HEK293 (cell line): Measurements from ENCODE around the gene SMAD4.

ENCODE experiments used
- CTCF ChIA-PET: fragments of 350-600 bp; formaldehyde crosslinking; extraction: SDS; loops from one replicate; lab custom pipeline; 2021; ENCODE audit warnings: antibody characterized with exemption; lab: Yijun Ruan, JAX
- POLR2A ChIA-PET: fragments of 300-600 bp; formaldehyde crosslinking; extraction: SDS; loops from one replicate; lab custom pipeline; 2020; ENCODE audit warnings: antibody characterized with exemption, inconsistent platforms; lab: Yijun Ruan, JAX
- H3K27ac ChIP-seq: fragments of 200-500 bp; sonication (Bioruptor generic); 2 replicates; pipeline ENCODE4 v1.5.1; 2014; ENCODE audit warnings: low read depth, low read length, control low read depth, inconsistent platforms; ENCODE audit errors: extremely low read depth
- H3K36me3 ChIP-seq, 2 experiments: fragments of 200-500 bp in 1 of 2; sonication (Bioruptor generic) in 1 of 2; 1 replicate in 1 of 2; 2 replicates in 1 of 2; pipeline ENCODE4 v1.5.1; 2014 to 2017; ENCODE audit warnings: inconsistent platforms in 2 of 2, low read length in 2 of 2; ENCODE audit not compliant: control insufficient read depth in 2 of 2, insufficient read depth in 1 of 2
- H3K4me1 ChIP-seq: fragments of 200-500 bp; sonication (Bioruptor generic); 2 replicates; pipeline ENCODE4 v1.5.1; 2014; ENCODE audit warnings: mild to moderate bottlenecking, low read length, inconsistent platforms; ENCODE audit not compliant: control insufficient read depth, insufficient read depth
- H3K4me3 ChIP-seq: 2 replicates; pipeline ENCODE4 v1.5.1; 2011; ENCODE audit warnings: low read depth, mild to moderate bottlenecking, control low read depth, low read length, moderate library complexity
- H3K9me3 ChIP-seq: fragments of 200-500 bp; sonication (Bioruptor generic); 2 replicates; pipeline ENCODE4 v1.5.1; 2014; ENCODE audit warnings: low read depth, low read length, inconsistent platforms; ENCODE audit not compliant: control insufficient read depth, insufficient read depth
- IKZF3 ChIP-seq: fragments of 450-650 bp; IDR thresholded peaks from 2 replicates; pipeline ENCODE4 v1.5.0; 2018; ENCODE audit warnings: missing biosample characterization, mild to moderate bottlenecking, missing genetic modification characterization, moderate library complexity
- MZF1 ChIP-seq: fragments of 450-650 bp; formaldehyde crosslinking; IDR thresholded peaks from 2 replicates; pipeline ENCODE4 v1.5.1; 2017; ENCODE audit warnings: missing biosample characterization, missing genetic modification characterization, borderline replicate concordance
- PRDM10 ChIP-seq: fragments of 450-650 bp; formaldehyde crosslinking; IDR thresholded peaks from 2 replicates; pipeline ENCODE4 v1.5.1; 2016; ENCODE audit warnings: missing biosample characterization, missing genetic modification characterization
- PRDM2 ChIP-seq: fragments of 450-650 bp; formaldehyde crosslinking; IDR thresholded peaks from 2 replicates; pipeline ENCODE4 v1.5.1; 2016; ENCODE audit warnings: missing biosample characterization, missing genetic modification characterization, borderline replicate concordance
- TSHZ1 ChIP-seq: fragments of 450-650 bp; formaldehyde crosslinking; IDR thresholded peaks from 2 replicates; pipeline ENCODE4 v1.5.1; 2016; ENCODE audit warnings: missing biosample characterization, missing genetic modification characterization, borderline replicate concordance
- YY2 ChIP-seq: fragments of 450-650 bp; formaldehyde crosslinking; IDR thresholded peaks from 2 replicates; pipeline ENCODE4 v1.5.1; 2016; ENCODE audit warnings: missing biosample characterization, missing genetic modification characterization
- ZBTB8A ChIP-seq: fragments of 450-650 bp; formaldehyde crosslinking; IDR thresholded peaks from 2 replicates; pipeline ENCODE4 v1.5.1; 2016; ENCODE audit warnings: missing biosample characterization, missing genetic modification characterization
- ZNF239 ChIP-seq: fragments of 450-650 bp; formaldehyde crosslinking; IDR thresholded peaks from 2 replicates; pipeline ENCODE4 v1.5.1; 2016; ENCODE audit warnings: missing biosample characterization, missing genetic modification characterization
- ZNF266 ChIP-seq: fragments of 450-650 bp; formaldehyde crosslinking; IDR thresholded peaks from 2 replicates; pipeline ENCODE4 v1.5.1; 2016; ENCODE audit warnings: missing biosample characterization, missing genetic modification characterization, low read depth
- ZNF398 ChIP-seq: fragments of 450-650 bp; formaldehyde crosslinking; IDR thresholded peaks from 2 replicates; pipeline ENCODE4 v1.5.1; 2017; ENCODE audit warnings: missing biosample characterization, missing genetic modification characterization
- ZNF449 ChIP-seq: fragments of 450-650 bp; formaldehyde crosslinking; IDR thresholded peaks from 2 replicates; pipeline ENCODE4 v1.5.1; 2017; ENCODE audit warnings: missing biosample characterization, mild to moderate bottlenecking, missing genetic modification characterization, moderate library complexity
- ZNF488 ChIP-seq: fragments of 450-650 bp; formaldehyde crosslinking; IDR thresholded peaks from 2 replicates; pipeline ENCODE4 v1.5.1; 2016; ENCODE audit warnings: missing biosample characterization, missing genetic modification characterization
- ZNF544 ChIP-seq: fragments of 450-650 bp; formaldehyde crosslinking; IDR thresholded peaks from 2 replicates; pipeline ENCODE4 v1.5.0; 2017; ENCODE audit warnings: missing biosample characterization, missing genetic modification characterization
- ZNF558 ChIP-seq: fragments of 450-650 bp; formaldehyde crosslinking; IDR thresholded peaks from 2 replicates; pipeline ENCODE4 v1.5.1; 2016; ENCODE audit warnings: missing biosample characterization, missing genetic modification characterization

Gene SMAD4

GRCh38 chr18:51011709-51012108 lies 18.3 kb upstream of the SMAD4 start (continued):
- TF ChIP-seq ZNF398, result peak; percentile 53; the same call in 1 of the 2 replicates
- peak; percentile 86 for TF ChIP-seq MZF1
- TF ChIP-seq ZNF558 (tag by site-specific recombination), result peak; percentile 73
- 0 out of 2 replicates have a peak, but pooled peaks have one; percentile 15 for TF ChIP-seq TSHZ1 (tag by site-specific recombination)

- Histone ChIP-seq H3K4me1 (peaks cover 30% of the 10 kb centered on the region), H3K36me3 (no peaks in the 10 kb centered on the region), H3K9me3 (no peaks in the 10 kb centered on the region), H3K27ac (no peak overlapping the region), H3K4me3 (no peak overlapping the region)
- ChIA-PET POLR2A (interaction anchor here (0.7 to 1.3 kb wide), 2 partner anchors 17 to 45 kb away, joined by 3 to 5 read pairs; partner anchors contain the start of genes ELAC1 and SMAD4), CTCF (interaction anchor here (1.1 to 2.1 kb wide), 2 partner anchors 16 to 39 kb away, joined by 3 to 9 read pairs; no protein-coding TSS in a partner anchor)
- TF ChIP-seq ZNF449 (tag by site-specific recombination), result no peak
- no peak for TF ChIP-seq ZNF239
- no peak for TF ChIP-seq ZNF488 (tag by site-specific recombination)
- no peak for TF ChIP-seq IKZF3 (tag by site-specific recombination)
- no peak for TF ChIP-seq PRDM2 (tag by site-specific recombination)
- no peak for TF ChIP-seq ZNF266 (tag by site-specific recombination)
- TF ChIP-seq ZBTB8A (tag by site-specific recombination), result no peak
- no peak for TF ChIP-seq PRDM10 (tag by site-specific recombination)
- TF ChIP-seq ZNF544 (tag by site-specific recombination), result no peak
- no peak for TF ChIP-seq YY2 (tag by site-specific recombination)
Measured at GRCh38 chr18:51012441-51012840, 17.6 kb upstream of the SMAD4 start.
